Vagina (tissue), 2 donors: Measurements from ENCODE around the gene SCRN1.

Source experiments
- POLR2A ChIP-seq, 2 donors: fragments of 450-650 bp; IDR thresholded peaks; one replicate each; pipeline ENCODE4 v1.6.1; 2017; ENCODE audit warnings: antibody characterized with exemption in 2 of 2, mild to moderate bottlenecking in 2 of 2, moderate library complexity in 2 of 2
- TF ChIP-seq, protein P1 (sequence below), 3 experiments: fragments of 450-650 bp in 2 of 3; fragments of 200-600 bp in 1 of 3; sonication (generic) in 1 of 3; IDR thresholded peaks; one replicate each; pipeline ENCODE4 v1.5.1; 2017 to 2019; ENCODE audit warnings: antibody characterized with exemption in 3 of 3, mild to moderate bottlenecking in 2 of 3, moderate library complexity in 2 of 3

GRCh38 chr7:29970158-29970557 is 19.4 kb downstream of the SCRN1 start:
- TF ChIP-seq POLR2A (IDR thresholded peaks at IDR 0.05), result no peak
- TF ChIP-seq, protein P1, sequence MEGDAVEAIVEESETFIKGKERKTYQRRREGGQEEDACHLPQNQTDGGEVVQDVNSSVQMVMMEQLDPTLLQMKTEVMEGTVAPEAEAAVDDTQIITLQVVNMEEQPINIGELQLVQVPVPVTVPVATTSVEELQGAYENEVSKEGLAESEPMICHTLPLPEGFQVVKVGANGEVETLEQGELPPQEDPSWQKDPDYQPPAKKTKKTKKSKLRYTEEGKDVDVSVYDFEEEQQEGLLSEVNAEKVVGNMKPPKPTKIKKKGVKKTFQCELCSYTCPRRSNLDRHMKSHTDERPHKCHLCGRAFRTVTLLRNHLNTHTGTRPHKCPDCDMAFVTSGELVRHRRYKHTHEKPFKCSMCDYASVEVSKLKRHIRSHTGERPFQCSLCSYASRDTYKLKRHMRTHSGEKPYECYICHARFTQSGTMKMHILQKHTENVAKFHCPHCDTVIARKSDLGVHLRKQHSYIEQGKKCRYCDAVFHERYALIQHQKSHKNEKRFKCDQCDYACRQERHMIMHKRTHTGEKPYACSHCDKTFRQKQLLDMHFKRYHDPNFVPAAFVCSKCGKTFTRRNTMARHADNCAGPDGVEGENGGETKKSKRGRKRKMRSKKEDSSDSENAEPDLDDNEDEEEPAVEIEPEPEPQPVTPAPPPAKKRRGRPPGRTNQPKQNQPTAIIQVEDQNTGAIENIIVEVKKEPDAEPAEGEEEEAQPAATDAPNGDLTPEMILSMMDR (IDR thresholded peaks at IDR 0.05), result no peak
